ENCODE results near the gene AKR1C1.
"Not testable (repeated sequence)": the region's sequence is repeated elsewhere in the genome, so short reads cannot be mapped to it uniquely, and the experiment has no call there.

Gene AKR1C1

GRCh38 chr10:5010043-5010442 is 46.8 kb downstream of the AKR1C1 start:
- H3K9ac ChIP-seq (ENCODE audit: low read depth, low read length); H3K4me1 ChIP-seq (ENCODE audit: insufficient read depth, low read length); H3K9me3 ChIP-seq (ENCODE audit: insufficient read depth, low read depth, low read length); H3K27me3 ChIP-seq (ENCODE audit: insufficient read depth, low read length); H3K4me3 ChIP-seq (ENCODE audit: low read length); H3K27ac ChIP-seq (ENCODE audit: low read depth, low read length); H3K36me3 ChIP-seq (ENCODE audit: insufficient read depth, low read length): not testable (repeated sequence)
- WGBS, result 41% methylated on average over 2 of the region's 7 CpGs

DNA sequence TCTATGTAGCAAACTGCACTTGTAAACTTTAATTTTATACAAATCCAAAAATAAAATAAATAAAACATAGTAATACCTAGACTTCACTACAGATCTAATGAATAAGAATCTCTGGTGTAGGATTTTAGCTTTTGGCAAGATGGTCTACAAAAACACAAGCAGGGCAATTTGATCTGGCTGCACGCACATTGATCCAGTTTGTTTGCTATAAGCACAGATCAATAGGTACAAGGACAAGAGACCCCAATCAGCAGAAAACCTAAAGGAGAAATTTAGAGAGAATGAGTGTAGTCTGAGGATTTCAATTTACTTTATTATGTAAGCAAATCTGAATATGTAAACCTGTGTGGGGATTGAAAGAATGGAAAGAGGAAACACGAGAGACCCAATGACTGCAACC is 48.2 kb downstream of the AKR1C1 start:
- 91% methylated on average over 2 of the region's 2 CpGs for whole genome bisulfite sequencing
- H3K36me3 ChIP-seq (ENCODE audit: insufficient read depth, low read length); H3K4me1 ChIP-seq (ENCODE audit: insufficient read depth, low read length); H3K9ac ChIP-seq (ENCODE audit: low read depth, low read length); H3K9me3 ChIP-seq (ENCODE audit: insufficient read depth, low read depth, low read length); H3K27me3 ChIP-seq (ENCODE audit: insufficient read depth, low read length); H3K27ac ChIP-seq (ENCODE audit: low read depth, low read length); H3K4me3 ChIP-seq (ENCODE audit: low read length): not testable (repeated sequence)

GRCh38 chr10:5012595-5012994 is 49.4 kb downstream of the AKR1C1 start:
- no peak overlapping the region for H3K4me3 ChIP-seq (ENCODE audit: low read length)
- H3K27me3 ChIP-seq (ENCODE audit: insufficient read depth, low read length), result no peaks in the 10 kb centered on the region
- WGBS, result 71% methylated on average over 2 of the region's 2 CpGs
- 0 out of 2 replicates have a peak, but pooled peaks cover 6% of the 10 kb centered on the region for H3K4me1 ChIP-seq (ENCODE audit: insufficient read depth, low read length)
- H3K27ac ChIP-seq (ENCODE audit: low read depth, low read length), result no peak overlapping the region
- no peaks in the 10 kb centered on the region for H3K9me3 ChIP-seq (ENCODE audit: insufficient read depth, low read depth, low read length)
- no peak overlapping the region for H3K9ac ChIP-seq (ENCODE audit: low read depth, low read length)
- H3K36me3 ChIP-seq (ENCODE audit: insufficient read depth, low read length), result no peaks in the 10 kb centered on the region

- Histone ChIP-seq H3K36me3 (ENCODE audit: insufficient read depth, low read length) (no peaks in the 10 kb centered on the region), H3K27me3 (ENCODE audit: insufficient read depth, low read length) (no peaks in the 10 kb centered on the region), H3K9me3 (ENCODE audit: insufficient read depth, low read depth, low read length) (no peaks in the 10 kb centered on the region), H3K4me3 (ENCODE audit: low read length) (no peak overlapping the region), H3K9ac (ENCODE audit: low read depth, low read length) (no peak overlapping the region), H3K4me1 (ENCODE audit: insufficient read depth, low read length) (0 out of 2 replicates have a peak, but pooled peaks cover 6% of the 10 kb centered on the region), H3K27ac (ENCODE audit: low read depth, low read length) (no peak overlapping the region)
- no CpG with 5 or more reads among the region's 1 CpG for WGBS
Observed at GRCh38 chr10:5013385-5013784, 50.2 kb downstream of the AKR1C1 start.

GRCh38 chr10:5014200-5014910 is 51.1 kb downstream of the AKR1C1 start:
- WGBS, result 94% methylated on average over 2 of the region's 4 CpGs
- H3K27me3 ChIP-seq (ENCODE audit: insufficient read depth, low read length); H3K9ac ChIP-seq (ENCODE audit: low read depth, low read length); H3K36me3 ChIP-seq (ENCODE audit: insufficient read depth, low read length); H3K27ac ChIP-seq (ENCODE audit: low read depth, low read length); H3K9me3 ChIP-seq (ENCODE audit: insufficient read depth, low read depth, low read length); H3K4me3 ChIP-seq (ENCODE audit: low read length); H3K4me1 ChIP-seq (ENCODE audit: insufficient read depth, low read length): not testable (repeated sequence)

GRCh38 chr10:5014936-5015335 is 51.7 kb downstream of the AKR1C1 start:
- 100% methylated on average over 1 of the region's 1 CpG for WGBS
- Histone ChIP-seq H3K4me3 (ENCODE audit: low read length) (no peak overlapping the region), H3K4me1 (ENCODE audit: insufficient read depth, low read length) (0 out of 2 replicates have a peak, but pooled peaks cover 6% of the 10 kb centered on the region), H3K9me3 (ENCODE audit: insufficient read depth, low read depth, low read length) (no peaks in the 10 kb centered on the region), H3K27me3 (ENCODE audit: insufficient read depth, low read length) (no peaks in the 10 kb centered on the region), H3K36me3 (ENCODE audit: insufficient read depth, low read length) (no peaks in the 10 kb centered on the region), H3K9ac (ENCODE audit: low read depth, low read length) (no peak overlapping the region), H3K27ac (ENCODE audit: low read depth, low read length) (no peak overlapping the region)

DNA sequence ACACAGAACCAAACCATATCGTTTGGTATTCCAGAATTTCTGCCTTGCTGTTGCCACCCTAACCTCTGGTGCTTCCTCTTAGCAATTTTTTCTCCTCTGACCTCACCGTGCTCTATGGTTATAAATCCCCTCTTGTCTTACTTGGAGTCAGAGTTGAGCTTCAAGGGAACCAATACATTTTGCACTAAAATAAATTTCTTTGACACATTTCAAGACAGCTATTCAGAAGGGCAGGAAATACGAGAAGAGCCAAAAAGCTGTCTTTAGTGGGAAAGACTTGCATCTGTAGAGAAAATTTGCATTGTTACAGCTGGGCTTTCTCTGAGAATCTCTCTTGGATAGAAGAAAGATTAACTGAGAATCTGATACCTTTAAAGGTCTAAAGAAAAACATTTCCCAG is 54.9 kb downstream of the AKR1C1 start:
- H3K9ac ChIP-seq (ENCODE audit: low read depth, low read length), result no peak overlapping the region
- 67% methylated on average over 3 of the region's 3 CpGs for WGBS
- no peaks in the 10 kb centered on the region for H3K27me3 ChIP-seq (ENCODE audit: insufficient read depth, low read length)
- no peaks in the 10 kb centered on the region for H3K36me3 ChIP-seq (ENCODE audit: insufficient read depth, low read length)
- H3K27ac ChIP-seq (ENCODE audit: low read depth, low read length), result no peak overlapping the region
- no peak overlapping the region for H3K4me3 ChIP-seq (ENCODE audit: low read length)
- H3K4me1 ChIP-seq (ENCODE audit: insufficient read depth, low read length), result 0 out of 2 replicates have a peak, but pooled peaks cover 6% of the 10 kb centered on the region
- no peaks in the 10 kb centered on the region for H3K9me3 ChIP-seq (ENCODE audit: insufficient read depth, low read depth, low read length)

DNA sequence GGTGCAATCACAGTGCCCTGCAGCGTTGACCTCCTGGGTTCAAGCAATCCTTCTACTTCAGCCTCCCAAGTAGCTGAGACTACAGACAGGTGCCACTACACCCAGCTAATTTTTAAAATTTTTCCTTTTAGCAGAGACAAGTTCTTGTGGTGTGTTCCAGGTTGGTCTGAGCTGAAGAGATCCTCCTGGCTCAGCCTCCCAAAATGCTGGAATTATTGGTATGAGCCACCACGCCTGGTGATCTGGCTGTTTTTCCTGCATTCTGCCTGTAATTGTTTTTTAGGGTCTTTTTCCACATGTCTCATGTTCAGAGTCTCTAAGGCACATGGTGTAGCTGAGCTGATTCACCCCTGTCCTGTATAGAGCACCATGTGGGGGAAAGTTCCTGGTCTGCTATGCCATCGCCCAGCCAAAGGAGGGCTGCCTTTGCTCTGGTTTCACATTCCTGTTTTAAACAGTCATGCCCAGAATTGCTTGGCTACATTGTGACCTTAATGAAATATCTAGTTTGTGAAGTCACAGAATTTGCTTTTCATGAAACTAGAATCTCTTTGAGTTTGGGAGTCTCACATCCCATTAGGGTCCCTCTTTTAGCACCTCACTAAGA is 55.6 kb downstream of the AKR1C1 start:
- H3K4me1 ChIP-seq (ENCODE audit: insufficient read depth, low read length); H3K27ac ChIP-seq (ENCODE audit: low read depth, low read length); H3K27me3 ChIP-seq (ENCODE audit: insufficient read depth, low read length); H3K9ac ChIP-seq (ENCODE audit: low read depth, low read length); H3K36me3 ChIP-seq (ENCODE audit: insufficient read depth, low read length); H3K4me3 ChIP-seq (ENCODE audit: low read length); H3K9me3 ChIP-seq (ENCODE audit: insufficient read depth, low read depth, low read length): not testable (repeated sequence)
- WGBS, result 100% methylated on average over 2 of the region's 3 CpGs

- not testable (repeated sequence) for H3K27ac ChIP-seq (ENCODE audit: low read depth, low read length); H3K9ac ChIP-seq (ENCODE audit: low read depth, low read length); H3K4me1 ChIP-seq (ENCODE audit: insufficient read depth, low read length); H3K4me3 ChIP-seq (ENCODE audit: low read length); H3K9me3 ChIP-seq (ENCODE audit: insufficient read depth, low read depth, low read length); H3K36me3 ChIP-seq (ENCODE audit: insufficient read depth, low read length); H3K27me3 ChIP-seq (ENCODE audit: insufficient read depth, low read length)
- WGBS, result 86% methylated on average over 6 of the region's 6 CpGs
Observed at GRCh38 chr10:5019770-5020612, 56.8 kb downstream of the AKR1C1 start.

GRCh38 chr10:5021624-5022290 is 58.5 kb downstream of the AKR1C1 start:
- H3K4me1 ChIP-seq (ENCODE audit: insufficient read depth, low read length), result not testable (repeated sequence)

More at GRCh38 chr10:5021624-5022290, 58.5 kb downstream of the AKR1C1 start:
- H3K4me3 ChIP-seq (ENCODE audit: low read length); H3K36me3 ChIP-seq (ENCODE audit: insufficient read depth, low read length); H3K27ac ChIP-seq (ENCODE audit: low read depth, low read length); H3K9me3 ChIP-seq (ENCODE audit: insufficient read depth, low read depth, low read length); H3K27me3 ChIP-seq (ENCODE audit: insufficient read depth, low read length); H3K9ac ChIP-seq (ENCODE audit: low read depth, low read length): not testable (repeated sequence)
- WGBS, result 90% methylated on average over 9 of the region's 10 CpGs
